HG03175 (cell line): ENCODE data around the gene ATG4C.

Source experiments
- ATAC-seq: cut with Tn5 transposase; IDR thresholded peaks from one replicate; pipeline ENCODE4 v1.9.1; 2021; ENCODE audit warnings: mild to moderate bottlenecking, moderate library complexity; ENCODE audit not compliant: unreplicated experiment

Gene ATG4C

GRCh38 chr1:62836856-62837540 is 53.1 kb downstream of the ATG4C start:
- ATAC-seq = no peak

- no peak for ATAC-seq
Measured at GRCh38 chr1:62840555-62840954, 56.6 kb downstream of the ATG4C start.

GRCh38 chr1:62841587-62842169 is 57.7 kb downstream of the ATG4C start:
- ATAC-seq = peak; percentile 75

GRCh38 chr1:62844030-62844429 is 60.1 kb downstream of the ATG4C start:
- no peak for ATAC-seq

GRCh38 chr1:62849031-62849430 is 65.1 kb downstream of the ATG4C start:
- ATAC-seq = no peak

- no peak for ATAC-seq
Measured at GRCh38 chr1:62852253-62852652, 68.3 kb downstream of the ATG4C start.

- no peak for ATAC-seq
Measured at GRCh38 chr1:62856960-62857359, 73.0 kb downstream of the ATG4C start.

GRCh38 chr1:62869217-62869754 is 85.4 kb downstream of the ATG4C start:
- no peak for ATAC-seq

GRCh38 chr1:62870148-62870547 is 86.2 kb downstream of the ATG4C start:
- ATAC-seq = no peak

GRCh38 chr1:62875676-62876075 is 91.7 kb downstream of the ATG4C start:
- ATAC-seq = no peak

GRCh38 chr1:62876535-62876934 is 92.6 kb downstream of the ATG4C start:
- ATAC-seq = no peak

- no peak for ATAC-seq
Measured at GRCh38 chr1:62877579-62877978, 93.6 kb downstream of the ATG4C start.

- ATAC-seq = no peak
Measured at GRCh38 chr1:62879962-62880361, 96.0 kb downstream of the ATG4C start.

- no peak for ATAC-seq
Measured at GRCh38 chr1:62882201-62883104, 98.5 kb downstream of the ATG4C start.

GRCh38 chr1:62884156-62884740 is 100.3 kb downstream of the ATG4C start:
- no peak for ATAC-seq

GRCh38 chr1:62887799-62888507 is 104.0 kb downstream of the ATG4C start:
- no peak for ATAC-seq

GRCh38 chr1:62891956-62892562 is 108.1 kb downstream of the ATG4C start:
- ATAC-seq = no peak

GRCh38 chr1:62897788-62898187 is 113.9 kb downstream of the ATG4C start:
- ATAC-seq = no peak

GRCh38 chr1:62900566-62900965 is 116.6 kb downstream of the ATG4C start:
- no peak for ATAC-seq

GRCh38 chr1:62901650-62902049 is 117.7 kb downstream of the ATG4C start:
- no peak for ATAC-seq
